ENCODE measurements around the gene C10orf88. TPM values are rescaled to one million over a fixed set of nuclear protein-coding genes. Genes with fewer than 3 reads are reported as not detected.

C10orf88 gene
- total and polyA plus RNA-seq, 2 experiments from 2014 or later: 5.6 to 11.1 TPM

DNA sequence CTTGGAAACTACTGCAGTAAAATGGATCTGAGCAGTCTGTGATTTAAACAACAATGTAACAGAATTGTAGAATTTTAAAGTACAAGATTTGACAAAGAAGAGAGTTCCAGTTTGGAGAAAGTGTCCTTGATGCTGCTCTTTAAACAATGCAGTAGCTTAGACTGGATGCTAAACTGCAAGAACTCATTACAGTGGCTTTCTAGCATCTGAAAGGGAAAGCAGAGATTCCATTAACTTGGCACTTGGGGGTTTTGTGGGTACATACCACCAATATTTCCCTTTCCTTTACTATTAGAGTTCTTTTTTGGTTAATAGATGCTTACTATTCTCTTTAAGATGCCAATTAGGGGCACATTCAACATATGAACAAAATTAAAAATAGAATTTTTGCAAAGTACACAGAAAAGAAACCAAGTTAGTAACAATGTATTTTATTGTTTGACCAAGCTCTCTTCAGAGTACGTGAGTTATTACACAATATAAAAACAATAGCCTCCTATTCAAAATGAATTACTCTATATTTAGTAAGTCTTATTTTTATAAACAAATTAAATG lies 38.1 kb upstream of the C10orf88 start:
- DNase-seq (ENCODE audit: low spot score): no peak
- Histone ChIP-seq H3K27me3 (ENCODE audit: insufficient read depth) (no peaks in the 10 kb centered on the region), H3K9me2 (ENCODE audit: insufficient read depth) (no peaks in the 10 kb centered on the region), H3K36me3 (ENCODE audit: insufficient read depth) (peaks cover 3% of the 10 kb centered on the region; the same call in 1 of the 2 replicates), H2AFZ (no peak overlapping the region), H3F3A (replicated peaks; ENCODE audit: low read depth) (no peaks in the 10 kb centered on the region), H3K4me3 (no peak overlapping the region), H4K20me1 (replicated peaks; ENCODE audit: insufficient read depth) (0 out of 2 replicates have a peak, but pooled peaks cover 7% of the 10 kb centered on the region), H3K4me2 (no peak overlapping the region), H3K4me1 (ENCODE audit: insufficient read depth) (no peaks in the 10 kb centered on the region), H3K79me2 (replicated peaks; ENCODE audit: insufficient read depth) (no peaks in the 10 kb centered on the region), H3K27ac (ENCODE audit: low read depth) (no peak overlapping the region)
- no peak for ATAC-seq
- TF ChIP-seq EZH2phosphoT487 (IDR thresholded peaks at IDR 0.05; ENCODE audit: unreplicated experiment) (no peak), NANOG (IDR thresholded peaks at IDR 0.05; ENCODE audit: borderline replicate concordance) (no peak)
- Mint-ChIP-seq H3K27ac (no peak overlapping the region), H3K4me1 (no peaks in the 10 kb centered on the region), H3K36me3 (ENCODE audit: low read depth) (peaks cover 13% of the 10 kb centered on the region; the same call in 2 of the 3 replicates), H3K9me3 (no peaks in the 10 kb centered on the region), H3K27me3 (ENCODE audit: insufficient read depth, low read depth, poor library complexity) (no peaks in the 10 kb centered on the region), H3K4me3 (no peak overlapping the region)

DNA sequence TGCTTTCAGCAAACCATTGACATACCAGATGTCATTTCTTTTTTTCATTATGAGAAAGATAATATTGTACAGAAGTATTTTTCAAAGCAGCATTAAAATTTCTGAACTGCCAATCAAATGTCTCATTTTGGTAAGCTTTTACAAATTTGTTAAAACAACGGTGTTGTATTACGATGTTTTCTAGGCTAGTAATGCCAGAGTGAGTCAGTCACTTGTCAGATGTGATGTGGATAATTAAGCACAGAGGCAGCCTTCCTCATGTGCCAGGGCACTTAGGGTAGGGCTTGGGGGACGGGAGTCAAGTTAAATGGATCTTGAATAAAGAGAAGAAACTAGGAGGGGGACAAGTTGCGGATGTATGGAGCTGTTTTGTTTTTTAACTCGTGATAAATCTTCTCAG lies 36.3 kb upstream of the C10orf88 start:
- Histone ChIP-seq H3K4me1 (ENCODE audit: insufficient read depth) (no peaks in the 10 kb centered on the region), H3K36me3 (ENCODE audit: insufficient read depth) (peaks cover 3% of the 10 kb centered on the region; the same call in 1 of the 2 replicates), H3K4me2 (no peak overlapping the region), H3K27me3 (ENCODE audit: insufficient read depth) (no peaks in the 10 kb centered on the region), H4K20me1 (replicated peaks; ENCODE audit: insufficient read depth) (no peaks in the 10 kb centered on the region), H3F3A (replicated peaks; ENCODE audit: low read depth) (no peaks in the 10 kb centered on the region), H2AFZ (no peak overlapping the region), H3K27ac (ENCODE audit: low read depth) (no peak overlapping the region), H3K4me3 (no peak overlapping the region), H3K79me2 (replicated peaks; ENCODE audit: insufficient read depth) (no peaks in the 10 kb centered on the region), H3K9me2 (ENCODE audit: insufficient read depth) (no peaks in the 10 kb centered on the region)
- Mint-ChIP-seq H3K4me3 (no peak overlapping the region), H3K9me3 (no peaks in the 10 kb centered on the region), H3K27me3 (ENCODE audit: insufficient read depth, low read depth, poor library complexity) (no peaks in the 10 kb centered on the region), H3K36me3 (ENCODE audit: low read depth) (peaks cover 12% of the 10 kb centered on the region), H3K4me1 (no peaks in the 10 kb centered on the region), H3K27ac (no peak overlapping the region)
- DNase-seq (ENCODE audit: low spot score): no peak
- no peak for ATAC-seq
- TF ChIP-seq ZNF331 (CRISPR knock-in tag; IDR thresholded peaks at IDR 0.05; ENCODE audit: low read depth): no peak
- TF ChIP-seq CREB1 (CRISPR knock-in tag; IDR thresholded peaks at IDR 0.05; ENCODE audit: low read depth): no peak
- TF ChIP-seq EZH2 (IDR thresholded peaks at IDR 0.05; ENCODE audit: low read depth, unreplicated experiment): no peak
- TF ChIP-seq JUNB (IDR thresholded peaks at IDR 0.05; ENCODE audit: unreplicated experiment): no peak
- TF ChIP-seq, protein P1, sequence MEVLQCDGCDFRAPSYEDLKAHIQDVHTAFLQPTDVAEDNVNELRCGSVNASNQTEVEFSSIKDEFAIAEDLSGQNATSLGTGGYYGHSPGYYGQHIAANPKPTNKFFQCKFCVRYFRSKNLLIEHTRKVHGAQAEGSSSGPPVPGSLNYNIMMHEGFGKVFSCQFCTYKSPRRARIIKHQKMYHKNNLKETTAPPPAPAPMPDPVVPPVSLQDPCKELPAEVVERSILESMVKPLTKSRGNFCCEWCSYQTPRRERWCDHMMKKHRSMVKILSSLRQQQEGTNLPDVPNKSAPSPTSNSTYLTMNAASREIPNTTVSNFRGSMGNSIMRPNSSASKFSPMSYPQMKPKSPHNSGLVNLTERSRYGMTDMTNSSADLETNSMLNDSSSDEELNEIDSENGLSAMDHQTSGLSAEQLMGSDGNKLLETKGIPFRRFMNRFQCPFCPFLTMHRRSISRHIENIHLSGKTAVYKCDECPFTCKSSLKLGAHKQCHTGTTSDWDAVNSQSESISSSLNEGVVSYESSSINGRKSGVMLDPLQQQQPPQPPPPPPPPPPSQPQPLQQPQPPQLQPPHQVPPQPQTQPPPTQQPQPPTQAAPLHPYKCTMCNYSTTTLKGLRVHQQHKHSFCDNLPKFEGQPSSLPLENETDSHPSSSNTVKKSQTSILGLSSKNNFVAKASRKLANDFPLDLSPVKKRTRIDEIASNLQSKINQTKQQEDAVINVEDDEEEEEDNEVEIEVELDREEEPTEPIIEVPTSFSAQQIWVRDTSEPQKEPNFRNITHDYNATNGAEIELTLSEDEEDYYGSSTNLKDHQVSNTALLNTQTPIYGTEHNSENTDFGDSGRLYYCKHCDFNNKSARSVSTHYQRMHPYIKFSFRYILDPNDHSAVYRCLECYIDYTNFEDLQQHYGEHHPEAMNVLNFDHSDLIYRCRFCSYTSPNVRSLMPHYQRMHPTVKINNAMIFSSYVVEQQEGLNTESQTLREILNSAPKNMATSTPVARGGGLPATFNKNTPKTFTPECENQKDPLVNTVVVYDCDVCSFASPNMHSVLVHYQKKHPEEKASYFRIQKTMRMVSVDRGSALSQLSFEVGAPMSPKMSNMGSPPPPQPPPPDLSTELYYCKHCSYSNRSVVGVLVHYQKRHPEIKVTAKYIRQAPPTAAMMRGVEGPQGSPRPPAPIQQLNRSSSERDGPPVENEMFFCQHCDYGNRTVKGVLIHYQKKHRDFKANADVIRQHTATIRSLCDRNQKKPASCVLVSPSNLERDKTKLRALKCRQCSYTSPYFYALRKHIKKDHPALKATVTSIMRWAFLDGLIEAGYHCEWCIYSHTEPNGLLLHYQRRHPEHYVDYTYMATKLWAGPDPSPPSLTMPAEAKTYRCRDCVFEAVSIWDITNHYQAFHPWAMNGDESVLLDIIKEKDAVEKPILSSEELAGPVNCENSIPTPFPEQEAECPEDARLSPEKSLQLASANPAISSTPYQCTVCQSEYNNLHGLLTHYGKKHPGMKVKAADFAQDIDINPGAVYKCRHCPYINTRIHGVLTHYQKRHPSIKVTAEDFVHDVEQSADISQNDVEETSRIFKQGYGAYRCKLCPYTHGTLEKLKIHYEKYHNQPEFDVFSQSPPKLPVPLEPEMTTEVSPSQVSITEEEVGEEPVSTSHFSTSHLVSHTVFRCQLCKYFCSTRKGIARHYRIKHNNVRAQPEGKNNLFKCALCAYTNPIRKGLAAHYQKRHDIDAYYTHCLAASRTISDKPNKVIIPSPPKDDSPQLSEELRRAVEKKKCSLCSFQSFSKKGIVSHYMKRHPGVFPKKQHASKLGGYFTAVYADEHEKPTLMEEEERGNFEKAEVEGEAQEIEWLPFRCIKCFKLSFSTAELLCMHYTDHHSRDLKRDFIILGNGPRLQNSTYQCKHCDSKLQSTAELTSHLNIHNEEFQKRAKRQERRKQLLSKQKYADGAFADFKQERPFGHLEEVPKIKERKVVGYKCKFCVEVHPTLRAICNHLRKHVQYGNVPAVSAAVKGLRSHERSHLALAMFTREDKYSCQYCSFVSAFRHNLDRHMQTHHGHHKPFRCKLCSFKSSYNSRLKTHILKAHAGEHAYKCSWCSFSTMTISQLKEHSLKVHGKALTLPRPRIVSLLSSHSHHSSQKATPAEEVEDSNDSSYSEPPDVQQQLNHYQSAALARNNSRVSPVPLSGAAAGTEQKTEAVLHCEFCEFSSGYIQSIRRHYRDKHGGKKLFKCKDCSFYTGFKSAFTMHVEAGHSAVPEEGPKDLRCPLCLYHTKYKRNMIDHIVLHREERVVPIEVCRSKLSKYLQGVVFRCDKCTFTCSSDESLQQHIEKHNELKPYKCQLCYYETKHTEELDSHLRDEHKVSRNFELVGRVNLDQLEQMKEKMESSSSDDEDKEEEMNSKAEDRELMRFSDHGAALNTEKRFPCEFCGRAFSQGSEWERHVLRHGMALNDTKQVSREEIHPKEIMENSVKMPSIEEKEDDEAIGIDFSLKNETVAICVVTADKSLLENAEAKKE (CRISPR knock-in tag; IDR thresholded peaks at IDR 0.05): no peak
- no peak for TF ChIP-seq EZH2phosphoT487 (IDR thresholded peaks at IDR 0.05; ENCODE audit: unreplicated experiment)
- no peak for TF ChIP-seq STAT1 (IDR thresholded peaks at IDR 0.05; ENCODE audit: unreplicated experiment)
- TF ChIP-seq, protein P2, sequence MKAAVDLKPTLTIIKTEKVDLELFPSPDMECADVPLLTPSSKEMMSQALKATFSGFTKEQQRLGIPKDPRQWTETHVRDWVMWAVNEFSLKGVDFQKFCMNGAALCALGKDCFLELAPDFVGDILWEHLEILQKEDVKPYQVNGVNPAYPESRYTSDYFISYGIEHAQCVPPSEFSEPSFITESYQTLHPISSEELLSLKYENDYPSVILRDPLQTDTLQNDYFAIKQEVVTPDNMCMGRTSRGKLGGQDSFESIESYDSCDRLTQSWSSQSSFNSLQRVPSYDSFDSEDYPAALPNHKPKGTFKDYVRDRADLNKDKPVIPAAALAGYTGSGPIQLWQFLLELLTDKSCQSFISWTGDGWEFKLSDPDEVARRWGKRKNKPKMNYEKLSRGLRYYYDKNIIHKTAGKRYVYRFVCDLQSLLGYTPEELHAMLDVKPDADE (IDR thresholded peaks at IDR 0.05): no peak
- no peak for TF ChIP-seq POLR2AphosphoS5 (IDR thresholded peaks at IDR 0.05; ENCODE audit: low read depth)
- no peak for TF ChIP-seq ZNF114 (CRISPR knock-in tag; IDR thresholded peaks at IDR 0.05)
- TF ChIP-seq NANOG (IDR thresholded peaks at IDR 0.05; ENCODE audit: borderline replicate concordance): no peak
- TF ChIP-seq, protein P3, sequence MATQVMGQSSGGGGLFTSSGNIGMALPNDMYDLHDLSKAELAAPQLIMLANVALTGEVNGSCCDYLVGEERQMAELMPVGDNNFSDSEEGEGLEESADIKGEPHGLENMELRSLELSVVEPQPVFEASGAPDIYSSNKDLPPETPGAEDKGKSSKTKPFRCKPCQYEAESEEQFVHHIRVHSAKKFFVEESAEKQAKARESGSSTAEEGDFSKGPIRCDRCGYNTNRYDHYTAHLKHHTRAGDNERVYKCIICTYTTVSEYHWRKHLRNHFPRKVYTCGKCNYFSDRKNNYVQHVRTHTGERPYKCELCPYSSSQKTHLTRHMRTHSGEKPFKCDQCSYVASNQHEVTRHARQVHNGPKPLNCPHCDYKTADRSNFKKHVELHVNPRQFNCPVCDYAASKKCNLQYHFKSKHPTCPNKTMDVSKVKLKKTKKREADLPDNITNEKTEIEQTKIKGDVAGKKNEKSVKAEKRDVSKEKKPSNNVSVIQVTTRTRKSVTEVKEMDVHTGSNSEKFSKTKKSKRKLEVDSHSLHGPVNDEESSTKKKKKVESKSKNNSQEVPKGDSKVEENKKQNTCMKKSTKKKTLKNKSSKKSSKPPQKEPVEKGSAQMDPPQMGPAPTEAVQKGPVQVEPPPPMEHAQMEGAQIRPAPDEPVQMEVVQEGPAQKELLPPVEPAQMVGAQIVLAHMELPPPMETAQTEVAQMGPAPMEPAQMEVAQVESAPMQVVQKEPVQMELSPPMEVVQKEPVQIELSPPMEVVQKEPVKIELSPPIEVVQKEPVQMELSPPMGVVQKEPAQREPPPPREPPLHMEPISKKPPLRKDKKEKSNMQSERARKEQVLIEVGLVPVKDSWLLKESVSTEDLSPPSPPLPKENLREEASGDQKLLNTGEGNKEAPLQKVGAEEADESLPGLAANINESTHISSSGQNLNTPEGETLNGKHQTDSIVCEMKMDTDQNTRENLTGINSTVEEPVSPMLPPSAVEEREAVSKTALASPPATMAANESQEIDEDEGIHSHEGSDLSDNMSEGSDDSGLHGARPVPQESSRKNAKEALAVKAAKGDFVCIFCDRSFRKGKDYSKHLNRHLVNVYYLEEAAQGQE (IDR thresholded peaks at IDR 0.05; ENCODE audit: unreplicated experiment): no peak
